HFF-Myc (cell line): ENCODE results near the gene UPF3A.

Experiments
- DNase-seq: peaks from one replicate; pipeline ENCODE4 v3.0.0-alpha.2; 2011; ENCODE audit warnings: low read depth; ENCODE audit errors: extremely low read depth
- H3K4me3 ChIP-seq: replicated peaks from 2 replicates; pipeline ENCODE4 v1.5.1; 2011; ENCODE audit warnings: low read depth, mild to moderate bottlenecking, control low read depth, low read length
- TF ChIP-seq, protein P1 (sequence below): IDR thresholded peaks from 2 replicates; pipeline ENCODE4 v1.5.1; 2012; ENCODE audit warnings: mild to moderate bottlenecking, low read depth, low read length, control low read depth; ENCODE audit errors: missing control alignments

The UPF3A gene

DNA sequence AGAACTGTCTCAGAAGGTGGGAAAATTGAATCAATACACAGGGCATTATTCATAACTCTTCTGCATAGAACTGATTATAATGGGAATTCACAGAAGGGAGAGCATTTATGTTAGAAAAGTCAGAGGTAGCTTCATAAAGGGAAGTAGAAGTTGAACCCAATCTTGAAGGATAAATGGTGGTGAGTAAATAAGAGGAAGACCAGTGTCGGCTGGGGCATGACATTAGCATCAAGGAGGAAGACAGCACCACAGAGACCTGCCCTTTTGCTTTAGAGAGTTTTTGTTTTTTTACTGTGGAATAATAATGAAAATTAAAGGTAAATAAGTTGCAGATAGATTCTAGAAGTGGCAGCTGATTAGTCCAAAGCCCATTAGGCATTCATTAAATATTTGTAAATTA lies 24.9 kb upstream of the UPF3A start:
- no peak for DNase-seq
- TF ChIP-seq, protein P1, sequence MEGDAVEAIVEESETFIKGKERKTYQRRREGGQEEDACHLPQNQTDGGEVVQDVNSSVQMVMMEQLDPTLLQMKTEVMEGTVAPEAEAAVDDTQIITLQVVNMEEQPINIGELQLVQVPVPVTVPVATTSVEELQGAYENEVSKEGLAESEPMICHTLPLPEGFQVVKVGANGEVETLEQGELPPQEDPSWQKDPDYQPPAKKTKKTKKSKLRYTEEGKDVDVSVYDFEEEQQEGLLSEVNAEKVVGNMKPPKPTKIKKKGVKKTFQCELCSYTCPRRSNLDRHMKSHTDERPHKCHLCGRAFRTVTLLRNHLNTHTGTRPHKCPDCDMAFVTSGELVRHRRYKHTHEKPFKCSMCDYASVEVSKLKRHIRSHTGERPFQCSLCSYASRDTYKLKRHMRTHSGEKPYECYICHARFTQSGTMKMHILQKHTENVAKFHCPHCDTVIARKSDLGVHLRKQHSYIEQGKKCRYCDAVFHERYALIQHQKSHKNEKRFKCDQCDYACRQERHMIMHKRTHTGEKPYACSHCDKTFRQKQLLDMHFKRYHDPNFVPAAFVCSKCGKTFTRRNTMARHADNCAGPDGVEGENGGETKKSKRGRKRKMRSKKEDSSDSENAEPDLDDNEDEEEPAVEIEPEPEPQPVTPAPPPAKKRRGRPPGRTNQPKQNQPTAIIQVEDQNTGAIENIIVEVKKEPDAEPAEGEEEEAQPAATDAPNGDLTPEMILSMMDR: no peak
- H3K4me3 ChIP-seq: no peak overlapping the region

DNA sequence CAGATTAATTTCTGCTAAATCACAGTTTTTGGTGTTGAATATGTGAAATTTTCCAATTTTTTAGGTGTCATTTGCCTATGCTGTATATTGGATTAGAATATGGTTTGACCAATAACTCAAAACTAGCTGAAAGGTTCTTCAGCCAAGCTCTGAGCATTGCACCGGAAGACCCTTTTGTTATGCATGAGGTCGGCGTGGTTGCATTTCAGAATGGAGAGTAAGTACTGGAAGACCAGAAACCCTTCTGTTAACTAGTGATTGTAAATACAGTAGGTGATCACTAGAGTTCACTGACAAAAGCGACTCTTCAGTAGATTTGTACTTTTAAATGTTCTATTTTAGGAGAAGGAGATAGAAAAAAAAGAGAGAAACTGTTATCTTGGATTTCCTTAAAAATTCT lies 24.4 kb upstream of the UPF3A start:
- no peak for DNase-seq
- H3K4me3 ChIP-seq: no peak overlapping the region
- TF ChIP-seq, protein P1: no peak

DNA sequence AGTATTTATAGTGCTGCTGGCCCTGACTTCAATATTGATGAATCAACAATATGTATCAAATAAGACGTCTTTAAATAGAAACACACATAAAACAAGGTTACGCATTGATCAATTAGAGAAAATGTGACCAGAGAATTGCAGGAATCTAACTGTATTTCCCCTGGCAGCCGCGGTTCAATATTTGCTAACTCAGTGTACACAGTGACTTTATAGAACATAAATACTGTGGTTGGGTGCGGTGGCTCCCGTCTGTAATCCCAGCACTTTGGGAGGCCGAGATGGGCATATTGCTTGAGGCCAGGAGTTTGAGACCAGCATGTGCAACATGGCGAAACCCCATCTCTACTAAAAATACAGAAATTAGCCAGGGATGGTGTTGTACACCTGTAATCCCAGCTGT lies 22.8 kb upstream of the UPF3A start:
- TF ChIP-seq, protein P1: no peak
- H3K4me3 ChIP-seq: no peak overlapping the region
- DNase-seq: no peak

DNA sequence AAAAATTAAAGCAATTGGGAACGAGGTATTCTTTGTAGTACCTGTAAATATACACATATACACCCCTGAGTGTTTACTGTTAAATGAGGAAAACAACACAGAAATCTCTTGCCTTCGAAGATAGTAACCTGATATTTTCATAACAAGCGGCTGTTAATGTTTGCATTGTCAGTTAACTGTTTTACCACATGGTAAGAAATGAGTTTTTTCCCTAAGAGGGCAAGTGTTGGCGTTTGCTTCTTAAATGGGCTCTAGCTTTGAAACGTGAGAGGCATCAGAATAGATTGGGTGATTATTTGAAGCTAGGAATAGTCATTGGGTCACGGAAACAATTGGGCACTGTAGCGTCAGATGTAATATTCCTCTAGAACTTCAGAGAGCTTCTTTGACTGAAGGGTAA lies 22.0 kb upstream of the UPF3A start:
- TF ChIP-seq, protein P1: no peak
- no peak overlapping the region for H3K4me3 ChIP-seq
- DNase-seq: no peak

DNA sequence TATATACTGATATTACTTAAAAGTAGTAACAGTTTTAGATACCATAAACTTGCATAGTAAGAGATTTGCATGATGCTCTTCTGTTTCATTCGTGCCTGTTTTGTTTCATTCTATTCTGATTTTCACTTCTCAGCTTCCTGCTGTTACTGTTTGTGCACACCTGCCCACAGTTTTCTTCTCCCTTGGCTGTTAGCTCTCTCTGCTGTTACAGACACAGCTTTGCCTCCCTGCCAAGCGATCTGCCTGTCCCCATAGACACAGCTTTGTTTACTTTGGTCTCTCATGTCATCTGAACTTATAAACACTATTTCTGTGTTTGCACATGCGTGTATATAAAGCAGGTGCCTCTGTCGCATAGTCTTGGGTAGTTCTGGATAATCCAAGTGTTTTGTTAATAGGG lies 21.4 kb upstream of the UPF3A start:
- DNase-seq: no peak
- no peak overlapping the region for H3K4me3 ChIP-seq
- TF ChIP-seq, protein P1: no peak

DNA sequence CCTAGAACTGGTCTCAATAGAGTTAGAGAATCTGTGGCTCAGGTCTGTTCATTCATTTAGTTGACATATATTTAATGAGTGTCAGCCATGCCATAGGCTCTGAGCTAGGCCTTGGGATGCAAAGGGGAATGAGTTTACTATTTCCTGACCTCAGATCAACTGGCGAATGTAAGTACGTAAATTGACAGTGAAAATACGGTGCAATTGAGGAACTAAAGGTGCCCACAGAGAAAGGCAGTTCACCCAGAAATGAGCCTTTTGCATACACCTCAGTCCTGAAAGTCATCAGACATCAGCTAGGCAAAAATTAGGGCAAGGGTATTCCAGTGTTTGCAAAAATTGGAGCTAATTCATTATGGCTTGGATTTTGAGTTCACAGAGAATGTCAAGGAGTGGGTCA lies 20.6 kb upstream of the UPF3A start:
- H3K4me3 ChIP-seq: no peak overlapping the region
- TF ChIP-seq, protein P1: no peak
- DNase-seq: no peak

DNA sequence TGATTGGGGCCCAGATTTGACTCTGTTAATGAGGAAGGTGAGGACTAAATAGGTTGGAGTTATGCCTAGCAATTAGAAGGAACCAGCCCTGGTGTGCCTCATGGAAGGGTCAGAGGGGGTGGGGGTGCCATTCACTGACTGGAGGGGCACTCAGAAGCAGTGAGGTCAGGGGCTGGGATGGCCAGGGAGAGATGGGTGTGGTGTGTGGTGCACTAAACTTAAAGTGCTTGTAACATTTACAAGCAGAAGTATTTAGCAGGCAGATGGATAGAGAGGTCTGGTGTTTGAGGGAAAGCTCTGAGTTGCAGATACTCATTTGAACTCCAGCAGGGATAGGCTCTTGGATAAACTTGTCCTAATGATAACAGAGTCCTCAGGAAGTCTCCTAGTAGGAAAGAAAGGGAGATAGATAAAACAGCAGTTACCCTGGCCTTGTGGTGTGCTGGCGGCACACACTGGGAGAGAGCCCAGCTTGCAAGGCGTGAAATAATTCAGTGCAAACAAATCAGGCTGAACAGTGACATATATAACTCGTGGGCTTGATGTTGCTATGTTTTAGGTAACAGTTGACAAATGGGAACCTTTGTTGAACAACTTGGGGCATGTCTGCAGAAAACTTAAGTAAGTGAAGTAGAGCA lies 20.0 kb upstream of the UPF3A start:
- DNase-seq: no peak
- no peak overlapping the region for H3K4me3 ChIP-seq
- TF ChIP-seq, protein P1: no peak
